ENCODE results near the gene JPH3.

The JPH3 gene

DNA sequence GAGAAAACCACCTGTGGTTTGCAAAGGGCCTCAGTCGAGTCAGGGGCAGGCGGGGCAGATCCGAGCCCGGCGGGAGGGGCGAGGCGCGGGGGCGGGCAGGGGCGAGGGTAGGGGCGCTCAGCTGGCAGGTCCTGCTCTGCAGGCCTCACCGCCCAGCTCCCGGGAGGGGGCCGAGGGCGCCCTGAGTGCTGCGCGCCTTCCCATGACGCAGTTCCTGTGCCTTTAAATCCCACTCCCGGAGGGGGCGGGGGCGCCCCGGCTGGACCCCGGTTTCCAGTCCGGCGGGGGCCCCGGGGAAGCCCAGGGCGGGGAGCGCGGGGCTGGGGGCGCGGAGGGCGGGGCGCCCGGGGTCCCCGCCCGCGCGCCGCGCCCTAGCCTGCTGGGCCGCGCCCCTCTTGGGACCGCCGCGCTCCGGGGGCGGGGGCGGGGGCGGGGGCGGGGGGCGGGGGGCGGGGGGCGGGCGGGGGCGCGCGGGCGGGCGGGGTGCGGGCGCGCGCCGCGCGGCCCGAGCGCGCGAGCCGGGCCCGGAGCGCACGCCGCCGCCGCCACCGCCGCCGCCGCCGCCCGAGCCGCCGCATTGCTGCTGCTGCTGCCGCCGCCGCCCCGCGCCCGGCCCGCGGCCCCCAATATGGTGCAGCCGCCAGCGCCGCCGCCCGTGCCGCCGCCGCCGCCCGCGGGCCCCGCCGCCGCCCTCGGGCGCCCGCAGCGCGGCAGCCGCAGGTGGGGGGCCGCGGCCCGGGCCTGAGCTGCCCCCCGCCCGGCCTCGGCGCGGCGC, at the start of gene JPH3:
Gene JPH3 (plus strand): TSS at position 508 of the 775 bp plus-strand sequence. CDS start 639 bp downstream, outside the sequence.
- in situ Hi-C loops (cut with MboI; ENCODE audit: low sequenced_read_pairs) = no loop called here

DNA sequence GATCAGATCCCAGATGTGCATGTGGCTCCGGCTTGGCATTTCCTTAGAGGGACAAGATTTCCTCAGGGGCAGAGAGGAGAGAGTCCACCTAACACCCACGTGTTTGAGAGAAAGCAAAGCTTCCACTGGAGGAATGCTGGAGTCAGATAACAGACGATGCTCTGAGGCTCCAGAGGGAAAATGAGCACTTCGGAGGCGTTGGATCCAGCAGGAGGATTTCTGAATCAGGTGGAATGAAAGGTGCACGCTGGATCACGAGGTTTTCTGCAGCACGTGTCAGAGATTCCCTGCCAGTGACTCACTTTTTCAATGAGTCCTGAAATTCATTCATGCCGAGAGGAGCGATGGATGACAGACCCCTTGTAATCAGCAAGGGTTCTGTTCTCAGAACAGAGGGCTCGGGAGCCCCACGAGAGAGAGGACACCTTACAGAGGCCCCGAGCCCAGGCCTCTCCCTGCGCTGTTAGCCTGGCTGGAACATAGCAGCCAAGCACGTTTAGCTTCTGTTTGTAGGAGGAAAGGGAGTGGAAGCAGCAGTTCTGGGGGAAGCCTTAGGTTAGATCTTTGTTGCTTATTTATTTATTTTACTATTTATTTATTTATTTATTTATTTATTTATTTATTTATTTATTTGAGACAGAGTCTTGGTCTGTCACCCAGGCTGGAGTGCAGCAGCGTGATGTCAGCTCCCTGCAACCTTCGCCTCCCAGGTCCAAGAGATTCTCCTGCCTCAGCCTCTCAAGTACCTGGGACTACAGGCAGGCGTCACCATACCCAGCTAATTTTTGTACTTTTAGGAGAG, 49.3 kb upstream of the JPH3 start:
- in situ Hi-C loops (cut with MboI; ENCODE audit: low sequenced_read_pairs) = no loop called here

DNA sequence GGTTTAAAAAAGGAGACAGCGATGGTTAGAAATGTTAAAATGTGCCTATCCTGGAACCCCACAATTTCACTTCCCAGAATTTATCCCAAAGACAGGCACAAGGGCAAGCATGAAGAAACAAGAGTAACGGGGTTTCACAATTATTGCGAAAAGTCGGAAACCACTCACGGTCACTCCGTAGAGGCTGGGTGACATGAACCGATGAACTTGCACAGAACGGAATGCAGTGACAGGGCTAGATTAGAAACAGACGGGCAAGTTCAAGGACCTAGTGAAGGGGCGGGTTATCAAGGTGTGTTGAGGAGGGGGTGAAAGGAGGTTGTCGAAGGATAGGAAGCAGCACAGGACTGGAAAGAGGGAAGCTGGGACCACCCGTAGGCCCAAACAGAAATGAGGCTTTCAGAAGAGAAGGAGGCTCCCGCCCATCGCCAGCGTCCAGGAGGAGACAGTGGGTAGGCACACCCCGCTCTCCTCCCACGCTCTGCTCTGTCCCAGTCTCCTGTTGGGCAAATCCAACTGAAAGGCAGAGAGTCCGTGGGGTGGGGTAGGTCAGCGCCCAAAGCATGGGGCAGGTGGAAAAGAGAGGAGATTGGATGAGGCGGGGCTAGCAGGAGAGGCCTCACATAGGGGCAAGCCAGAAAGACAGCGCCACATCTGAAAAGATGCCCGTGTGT, 47.4 kb upstream of the JPH3 start:
- in situ Hi-C loops (cut with MboI; ENCODE audit: low sequenced_read_pairs) = no loop called here

DNA sequence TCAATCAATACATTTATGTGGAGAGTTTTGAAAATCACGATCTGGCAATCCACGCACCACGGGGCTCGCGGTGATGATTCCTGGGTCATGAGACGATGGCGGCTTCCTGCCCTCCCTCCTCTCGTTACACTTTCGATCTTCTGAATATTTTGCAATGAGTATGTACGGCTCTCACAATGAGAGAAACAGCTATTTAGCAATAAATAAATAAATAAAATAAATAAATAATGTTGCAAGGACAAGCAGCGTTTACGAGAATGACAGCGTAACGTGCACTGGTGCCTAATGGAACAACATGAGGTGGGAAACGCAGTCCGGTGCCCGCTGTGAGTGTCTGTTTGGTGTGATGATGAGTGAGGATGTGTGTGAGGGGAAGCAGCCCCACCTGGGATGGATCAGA, 46.7 kb upstream of the JPH3 start:
- in situ Hi-C loops (cut with MboI; ENCODE audit: low sequenced_read_pairs) = no loop called here

DNA sequence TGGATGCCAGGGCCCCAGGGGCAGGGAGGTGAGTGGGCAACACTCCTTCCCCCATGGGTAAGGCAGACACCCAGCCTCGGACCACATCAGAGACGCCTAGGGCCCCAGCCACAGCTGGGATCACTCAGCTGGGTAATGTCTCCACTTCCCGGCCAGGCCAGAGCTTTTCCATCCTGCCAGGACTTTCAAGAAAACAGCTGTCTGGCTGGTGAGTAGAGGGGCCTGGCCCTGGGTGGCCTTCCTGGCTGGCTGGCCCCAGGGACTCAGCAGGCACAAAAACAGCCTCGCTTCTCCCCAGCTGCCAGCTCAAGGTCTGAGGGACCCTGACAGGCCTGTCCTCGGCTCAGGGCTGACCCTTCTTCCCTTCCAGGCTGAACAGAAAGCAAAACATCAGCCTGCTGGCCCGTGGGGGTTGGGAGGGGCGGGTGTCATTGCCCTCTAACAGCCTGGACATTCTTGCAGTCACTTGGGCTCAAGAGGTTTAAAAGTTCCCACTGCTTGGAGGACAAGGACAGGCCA, 45.3 kb upstream of the JPH3 start:
- in situ Hi-C loops (cut with MboI; ENCODE audit: low sequenced_read_pairs) = no loop called here

DNA sequence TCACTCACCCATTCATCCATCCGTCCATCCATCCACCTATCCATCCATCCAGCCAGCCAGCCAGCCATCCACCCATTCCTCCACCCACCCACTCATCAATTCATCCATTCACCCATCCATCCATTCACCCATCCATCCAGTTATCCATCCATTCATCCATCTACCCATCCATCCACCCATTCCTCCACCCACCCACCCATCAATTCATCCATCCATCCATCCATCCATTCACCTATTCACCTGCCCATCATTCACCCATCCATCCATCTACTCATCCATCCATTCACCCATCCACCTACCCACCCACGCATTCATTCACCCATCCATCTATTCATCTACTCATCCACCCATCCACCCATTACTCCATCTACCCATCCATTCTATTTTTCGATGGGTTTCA, 43.6 kb upstream of the JPH3 start:
- in situ Hi-C loops (cut with MboI; ENCODE audit: low sequenced_read_pairs) = no loop called here

DNA sequence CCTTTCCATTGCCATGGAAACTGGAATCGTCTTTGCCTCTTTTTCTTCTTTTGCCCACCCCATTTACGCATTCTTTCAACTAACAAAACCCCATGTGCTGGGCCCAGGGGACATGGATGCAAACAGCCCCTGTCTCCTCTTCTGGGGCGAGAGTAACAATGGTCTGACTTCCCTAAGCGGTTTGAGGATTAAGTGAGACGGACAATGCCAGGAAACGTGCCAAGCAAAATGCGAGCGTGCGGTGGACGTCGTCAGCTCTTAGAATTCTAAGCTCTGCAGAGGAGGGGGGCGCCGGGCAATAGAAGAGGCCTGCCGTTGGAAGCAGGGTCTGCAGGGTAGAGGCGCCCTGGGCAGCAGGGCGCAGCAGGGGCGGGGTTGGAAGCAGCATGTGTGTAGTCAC, 42.4 kb upstream of the JPH3 start:
- in situ Hi-C loops (cut with MboI; ENCODE audit: low sequenced_read_pairs) = no loop called here

DNA sequence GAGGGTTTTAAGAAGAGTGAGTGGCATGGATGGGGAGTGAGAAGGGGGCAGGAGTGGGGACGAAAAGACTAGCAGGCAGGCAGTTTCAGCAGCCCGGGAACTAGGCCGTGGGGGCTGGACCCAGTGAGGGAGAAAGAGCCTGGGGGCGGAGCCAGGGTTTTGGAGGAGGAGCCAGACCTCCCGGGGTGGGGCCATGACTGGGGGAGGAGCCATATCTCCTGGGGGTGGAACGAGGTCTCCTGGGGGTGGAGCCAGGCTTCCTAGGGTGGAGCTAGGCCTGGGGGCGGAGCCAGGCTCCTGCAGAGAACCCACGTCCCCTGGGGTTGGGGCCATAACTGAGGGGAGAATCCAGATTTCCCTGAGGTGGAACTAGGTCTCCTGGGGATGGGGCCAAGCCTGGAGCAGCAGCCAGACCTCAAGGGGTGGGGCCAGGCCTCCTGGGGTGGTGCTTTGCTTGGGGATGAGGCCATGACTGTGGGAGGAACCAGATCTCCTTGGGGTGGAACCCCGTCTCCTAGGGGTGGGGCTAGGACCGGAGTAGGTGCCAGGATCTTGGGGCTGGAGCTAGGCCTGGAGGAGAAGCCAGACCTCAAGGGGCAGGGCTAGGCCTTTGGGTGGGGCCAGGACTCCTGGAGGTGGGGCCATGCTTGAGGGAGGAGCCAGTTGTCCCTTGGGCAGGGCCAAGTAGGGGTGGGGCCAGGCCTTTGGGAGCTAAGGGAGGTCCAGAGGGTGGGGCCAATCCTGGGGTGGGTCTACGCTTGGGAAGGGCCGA, 41.7 kb upstream of the JPH3 start:
- in situ Hi-C loops (cut with MboI; ENCODE audit: low sequenced_read_pairs) = no loop called here

DNA sequence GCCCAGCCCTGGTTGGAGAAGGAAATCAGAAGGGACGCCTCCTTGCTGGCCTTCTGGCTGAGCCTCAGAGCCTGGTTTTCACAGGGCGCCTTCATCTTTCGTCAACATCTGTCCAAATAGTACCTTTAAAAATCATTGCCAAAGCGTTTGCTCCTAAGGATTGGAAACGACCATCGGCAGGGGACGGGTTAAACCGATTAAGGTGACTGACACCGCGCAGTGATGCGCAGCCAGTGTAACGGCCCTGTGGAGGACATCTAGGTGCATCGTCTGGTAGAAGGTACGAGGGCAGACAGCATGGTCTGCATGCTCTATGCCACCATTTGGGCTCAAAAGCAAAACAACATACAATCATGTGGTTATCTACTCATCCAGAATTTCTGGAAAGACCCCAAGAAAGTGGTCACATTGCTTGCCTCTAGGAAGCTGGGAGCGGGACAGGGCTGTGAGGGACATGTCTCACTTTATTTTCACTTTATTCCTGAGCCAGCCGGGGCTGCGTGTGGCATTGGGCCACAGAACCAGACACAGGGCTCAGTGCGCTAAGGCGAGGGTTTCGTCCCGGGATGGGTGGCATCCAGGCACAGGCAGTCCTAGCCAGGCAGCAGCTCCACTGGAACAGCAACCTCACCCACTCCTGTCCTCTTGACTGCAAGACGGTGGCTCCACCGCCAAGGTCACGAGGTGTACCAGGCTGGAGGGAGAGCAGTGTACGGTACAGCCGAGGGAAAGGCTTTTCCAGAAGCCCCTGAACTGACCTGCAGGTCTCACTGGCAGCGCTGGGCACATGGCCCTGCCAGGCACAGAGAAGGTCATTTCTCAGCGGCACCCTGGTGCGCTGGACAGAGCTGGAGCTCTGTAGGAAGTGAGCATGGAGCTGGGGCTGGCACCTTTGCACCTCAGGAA, 40.9 kb upstream of the JPH3 start:
- in situ Hi-C loops (cut with MboI; ENCODE audit: low sequenced_read_pairs) = no loop called here

DNA sequence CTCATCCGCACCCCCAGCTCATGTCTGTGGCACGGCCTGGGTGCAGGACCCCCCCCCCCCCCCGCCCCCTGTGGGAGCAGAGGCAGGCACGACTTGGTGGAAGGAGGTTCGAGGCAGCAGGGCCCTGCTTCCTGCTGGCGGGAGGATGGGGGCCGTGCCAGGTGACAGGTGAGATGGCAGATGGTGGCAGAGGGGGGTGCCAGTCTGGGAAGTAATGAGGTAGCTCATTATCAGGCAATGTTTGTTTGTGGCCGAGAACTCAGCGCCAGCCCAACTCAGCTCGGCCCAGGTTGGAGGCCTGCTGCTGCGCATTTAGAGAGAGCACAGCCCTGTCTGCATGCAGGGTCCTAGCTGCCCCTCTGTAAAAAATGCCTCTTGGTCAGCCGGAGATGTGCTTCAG, 40.1 kb upstream of the JPH3 start:
- in situ Hi-C loops (cut with MboI; ENCODE audit: low sequenced_read_pairs) = no loop called here

DNA sequence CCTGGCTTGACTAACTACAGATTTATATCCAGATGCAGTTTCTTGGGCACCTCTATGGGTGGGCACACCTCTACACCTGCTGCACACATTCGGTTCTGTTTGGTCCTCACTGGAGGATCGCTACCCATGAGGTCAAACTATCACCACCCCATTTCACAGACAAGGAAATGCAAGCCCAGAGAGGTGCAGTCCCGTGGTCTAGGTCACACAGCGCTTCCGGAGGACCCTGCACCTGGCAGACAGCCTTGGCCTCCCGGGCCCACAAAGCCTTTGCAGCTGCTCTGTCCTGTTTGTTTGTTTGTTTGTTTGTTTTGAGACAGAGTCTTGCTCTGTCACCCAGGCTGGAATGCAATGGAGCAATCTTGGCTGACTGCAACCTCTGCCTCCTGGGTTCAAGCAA, 39.3 kb upstream of the JPH3 start:
- in situ Hi-C loops (cut with MboI; ENCODE audit: low sequenced_read_pairs) = no loop called here

DNA sequence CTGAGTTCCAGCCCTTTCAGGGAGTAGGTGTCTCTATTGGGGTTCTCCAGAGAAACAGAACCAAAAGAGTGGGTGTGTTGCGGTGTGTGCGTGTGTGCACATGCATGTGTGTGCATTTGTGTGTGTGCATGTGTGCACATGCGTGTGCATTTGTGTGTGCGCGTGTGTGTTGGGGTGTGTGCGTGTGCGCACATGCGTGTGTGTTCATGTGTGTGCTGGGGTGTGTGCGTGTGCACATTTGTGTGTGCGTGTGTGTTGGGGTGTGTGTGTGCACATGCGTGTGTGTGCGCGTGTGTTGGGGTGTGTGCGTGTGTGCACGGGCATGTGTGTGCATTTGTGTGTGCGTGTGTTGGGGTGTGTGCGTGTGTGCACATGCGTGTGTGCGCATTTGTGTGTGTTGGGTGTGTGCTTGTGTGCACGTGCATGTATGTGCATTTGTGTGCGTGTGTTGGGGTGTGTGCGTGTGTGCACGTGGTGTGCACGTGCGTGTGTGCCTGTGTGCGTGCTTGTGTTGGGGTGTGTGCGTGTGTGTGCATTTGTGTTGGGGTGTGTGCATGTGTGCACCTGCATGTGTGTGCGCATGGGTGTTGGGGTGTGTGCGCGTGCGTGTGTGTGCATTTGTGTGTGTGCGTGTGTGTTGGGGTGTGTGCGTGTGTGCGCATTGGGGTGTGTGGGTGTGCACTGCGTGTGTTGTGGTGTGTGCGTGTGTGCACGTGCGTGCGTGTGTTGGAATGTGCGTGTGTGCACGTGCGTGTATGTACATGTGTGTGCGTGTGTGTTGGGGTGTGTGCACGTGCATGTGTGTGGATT, 38.4 kb upstream of the JPH3 start:
- in situ Hi-C loops (cut with MboI; ENCODE audit: low sequenced_read_pairs) = no loop called here

DNA sequence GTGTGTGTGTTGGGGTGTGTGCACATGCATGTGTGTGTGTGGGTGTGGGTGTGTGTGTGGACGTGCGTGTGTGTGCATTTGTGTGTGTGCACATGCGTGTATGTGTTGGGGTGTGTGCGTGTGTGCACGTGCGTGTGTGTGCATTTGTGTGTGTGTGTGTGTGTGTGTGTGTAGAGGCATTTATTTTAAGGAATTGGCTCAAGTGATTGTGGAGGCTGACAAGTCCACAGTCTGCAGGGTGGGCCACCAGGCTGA, 37.9 kb upstream of the JPH3 start:
- in situ Hi-C loops (cut with MboI; ENCODE audit: low sequenced_read_pairs) = no loop called here

DNA sequence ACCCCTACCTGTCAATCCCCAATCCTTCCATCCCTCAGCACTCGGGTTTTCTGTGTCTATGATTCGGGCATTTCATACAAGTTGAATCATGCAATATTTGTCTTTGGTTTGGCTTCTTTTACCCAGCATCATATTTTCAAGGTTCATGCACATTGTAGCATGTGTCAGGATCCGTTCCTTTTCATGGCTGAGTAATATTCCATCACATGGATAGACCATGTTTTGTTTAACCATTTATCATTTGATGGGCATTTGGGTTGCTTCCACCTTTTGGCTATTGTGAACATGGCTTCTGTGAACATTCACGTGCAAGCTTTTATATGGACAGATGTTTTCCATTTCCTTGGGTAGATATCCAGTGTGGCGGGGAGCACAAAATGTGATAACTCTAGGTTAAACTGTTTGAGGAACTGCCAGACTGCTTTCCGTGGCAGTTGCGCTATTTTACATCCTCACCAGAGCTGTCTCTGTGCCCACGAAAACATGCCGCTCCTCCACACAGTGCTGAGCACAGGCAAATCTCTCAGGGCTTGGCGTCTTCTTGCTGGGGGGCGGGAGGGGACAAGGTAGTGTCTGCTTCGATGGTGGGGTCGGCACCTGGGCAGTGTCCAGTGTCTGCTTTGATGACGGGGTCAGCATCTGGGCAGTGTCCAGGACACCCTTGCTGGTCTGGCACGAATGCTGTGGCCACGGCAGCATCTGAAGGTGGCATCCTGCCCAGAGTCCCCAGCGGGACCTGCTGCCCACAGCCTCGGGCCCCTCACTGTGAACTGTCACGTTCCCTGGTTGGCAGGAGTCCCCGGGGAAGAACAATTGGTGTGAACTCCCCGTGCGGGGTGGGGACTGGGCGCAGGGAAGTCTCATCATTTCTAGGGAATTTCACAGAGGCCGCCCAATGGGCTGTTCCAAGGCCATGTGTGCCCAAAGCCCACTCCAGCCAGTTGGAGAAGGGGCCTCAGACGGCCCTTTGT, 32.4 kb upstream of the JPH3 start:
- in situ Hi-C loops (cut with MboI; ENCODE audit: low sequenced_read_pairs) = no loop called here

DNA sequence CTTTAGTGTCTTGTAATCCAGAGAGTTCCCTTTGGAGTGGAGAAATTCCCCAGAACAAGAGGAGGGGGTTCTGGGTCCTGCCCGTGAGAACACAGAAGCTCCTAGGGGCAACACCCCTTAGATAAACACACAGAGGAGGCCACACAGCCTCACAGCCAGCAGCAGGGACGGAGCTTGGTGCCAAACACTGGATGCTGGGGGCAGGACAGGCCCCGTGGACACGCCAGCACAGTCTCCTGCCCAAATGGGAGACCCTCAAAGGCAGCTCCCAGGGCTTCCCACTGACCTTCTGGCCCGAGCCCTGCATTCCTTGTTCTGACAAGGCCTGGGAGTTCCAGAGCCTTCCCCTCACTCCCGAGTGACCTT, 31.8 kb upstream of the JPH3 start:
- in situ Hi-C loops (cut with MboI; ENCODE audit: low sequenced_read_pairs) = no loop called here

DNA sequence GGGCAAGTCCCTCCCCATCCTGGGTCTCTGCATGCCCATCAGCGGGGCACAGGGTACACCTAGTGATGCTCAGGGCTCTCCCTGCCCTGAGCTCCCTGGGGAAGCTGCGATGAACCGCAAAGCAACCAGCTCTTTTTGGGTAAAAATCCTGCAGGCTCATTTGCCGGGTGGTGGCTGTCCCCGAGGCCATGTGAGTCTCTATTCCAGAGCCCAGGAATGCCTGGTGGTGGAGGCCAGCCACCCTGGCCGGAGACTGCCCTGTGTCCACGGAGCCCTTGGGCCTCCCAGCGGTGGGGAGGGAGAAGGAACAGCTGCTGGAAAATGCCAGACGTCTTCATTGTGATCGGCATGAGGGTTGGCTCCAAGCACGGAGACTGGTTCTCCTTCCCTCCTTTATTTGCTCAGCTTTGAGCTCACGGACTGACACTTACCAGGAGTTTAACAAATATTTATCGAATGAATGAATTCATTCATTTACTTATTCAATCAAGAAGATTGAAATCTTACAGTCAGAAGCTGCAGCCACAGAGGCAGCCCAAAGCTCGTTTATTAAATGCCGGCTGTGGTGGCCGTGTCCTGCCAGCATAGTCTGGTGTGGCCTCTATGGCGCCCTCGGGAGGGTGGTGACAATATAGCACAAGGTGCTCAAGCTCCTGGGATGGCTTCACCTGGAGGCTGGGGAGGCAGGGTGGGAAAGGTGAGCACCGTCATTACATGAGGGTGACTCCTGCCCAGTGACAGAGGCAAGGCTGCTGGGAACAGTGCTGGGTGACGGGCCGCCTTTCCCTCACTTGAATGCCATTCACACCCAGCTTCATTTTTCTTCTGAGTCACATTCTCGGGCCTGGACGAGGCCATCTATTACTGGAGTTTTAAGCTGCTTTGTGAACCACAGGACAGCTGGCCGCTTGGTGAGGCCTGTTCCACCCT, 31.1 kb upstream of the JPH3 start:
- in situ Hi-C loops (cut with MboI; ENCODE audit: low sequenced_read_pairs) = no loop called here

DNA sequence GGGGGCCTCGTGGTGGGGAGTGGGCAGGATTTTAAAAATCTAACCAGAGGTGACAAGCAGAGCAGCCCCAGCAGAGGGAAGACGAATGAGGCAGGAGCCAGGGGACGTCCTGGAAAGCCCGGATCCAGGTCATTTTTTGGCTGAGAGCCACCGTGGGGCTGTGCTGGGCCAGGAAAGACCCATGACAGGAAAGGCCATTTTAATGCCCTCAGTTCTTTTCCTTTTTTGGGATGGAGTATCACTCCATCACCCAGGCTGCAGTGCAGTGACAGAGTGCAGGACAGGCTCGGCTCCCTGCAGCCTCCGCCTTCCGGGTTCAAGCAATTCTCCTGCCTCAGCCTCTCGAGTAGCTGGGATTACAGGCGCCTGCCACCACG, 30.5 kb upstream of the JPH3 start:
- in situ Hi-C loops (cut with MboI; ENCODE audit: low sequenced_read_pairs) = no loop called here

Data from HL-60/S4 (cell line).